Mesothelial cell of epicardium (in vitro differentiated cells): ENCODE data around the gene PELI3. TPM values are rescaled to one million over a fixed set of nuclear protein-coding genes. Genes with fewer than 3 reads are reported as not detected.

Source experiments
- DNase-seq, 2 experiments: peaks; one replicate each; pipeline ENCODE4 v3.0.0; 2021; ENCODE audit warnings: low spot score in 2 of 2; ENCODE audit not compliant: unreplicated experiment in 2 of 2
- H3K27ac Mint-ChIP-seq: 2 replicates; pipeline ENCODE4 v1.8.0; 2021; ENCODE audit warnings: mixed read lengths
- H3K27me3 Mint-ChIP-seq: 2 replicates; pipeline ENCODE4 v1.8.0; 2021; ENCODE audit warnings: low read depth, mixed read lengths
- H3K36me3 Mint-ChIP-seq: 2 replicates; pipeline ENCODE4 v1.8.0; 2021; ENCODE audit warnings: mixed read lengths
- H3K4me1 Mint-ChIP-seq: 2 replicates; pipeline ENCODE4 v1.8.0; 2021; ENCODE audit warnings: mixed read lengths
- H3K4me3 Mint-ChIP-seq: 2 replicates; pipeline ENCODE4 v1.8.0; 2021; ENCODE audit warnings: mild to moderate bottlenecking, moderate library complexity, mixed read lengths
- H3K9me3 Mint-ChIP-seq: 2 replicates; pipeline ENCODE4 v1.8.0; 2021; ENCODE audit warnings: mixed read lengths
- CTCF ChIP-seq: fragments of 200-600 bp; sonication (generic); IDR thresholded peaks from one replicate; pipeline ENCODE4 v1.5.0; 2021; ENCODE audit warnings: antibody characterized with exemption; ENCODE audit not compliant: unreplicated experiment
- total RNA-seq: library from RNA; stranded (reverse); gene quantifications from 3 replicates; pipeline ENCODE4 v1.2.1, GENCODE V29; 2021

PELI3 gene
- total RNA-seq, 1 donor from 2014 or later = 17.3 TPM

GRCh38 chr11:66447012-66447411 lies 19.7 kb upstream of the PELI3 start:
- Mint-ChIP-seq H3K36me3 (no peaks in the 10 kb centered on the region), H3K9me3 (peaks cover 14% of the 10 kb centered on the region), H3K4me3 (no peak overlapping the region), H3K27me3 (peaks cover 8% of the 10 kb centered on the region), H3K4me1 (peaks cover 4% of the 10 kb centered on the region), H3K27ac (no peak overlapping the region)
- no peak for TF ChIP-seq CTCF
- DNase-seq = no peak

- DNase-seq = no peak
- H3K27ac Mint-ChIP-seq = no peak overlapping the region
- peaks cover 4% of the 10 kb centered on the region for H3K4me1 Mint-ChIP-seq
- no peaks in the 10 kb centered on the region for H3K36me3 Mint-ChIP-seq
- no peak for TF ChIP-seq CTCF
- H3K4me3 Mint-ChIP-seq = no peak overlapping the region
- peaks cover 8% of the 10 kb centered on the region for H3K27me3 Mint-ChIP-seq
- H3K9me3 Mint-ChIP-seq = peaks cover 8% of the 10 kb centered on the region
These were observed 18.2 kb upstream of the PELI3 start for GRCh38 chr11:66448523-66448922.

- H3K4me1 Mint-ChIP-seq = peaks cover 16% of the 10 kb centered on the region
- H3K4me3 Mint-ChIP-seq = no peak overlapping the region
- H3K36me3 Mint-ChIP-seq = no peaks in the 10 kb centered on the region
- no peak overlapping the region for H3K27ac Mint-ChIP-seq
- TF ChIP-seq CTCF = no peak
- H3K27me3 Mint-ChIP-seq = peaks cover 10% of the 10 kb centered on the region
- DNase-seq = no peak
- H3K9me3 Mint-ChIP-seq = peaks cover 3% of the 10 kb centered on the region
These were observed 16.1 kb upstream of the PELI3 start for GRCh38 chr11:66450560-66450959.

GRCh38 chr11:66451663-66452062 lies 15.0 kb upstream of the PELI3 start:
- Mint-ChIP-seq H3K4me3 (no peak overlapping the region), H3K27ac (no peak overlapping the region), H3K27me3 (peaks cover 10% of the 10 kb centered on the region), H3K36me3 (no peaks in the 10 kb centered on the region), H3K9me3 (peaks cover 3% of the 10 kb centered on the region), H3K4me1 (peaks cover 13% of the 10 kb centered on the region)
- TF ChIP-seq CTCF = no peak
- no peak for DNase-seq

- H3K4me1 Mint-ChIP-seq = peaks cover 13% of the 10 kb centered on the region
- H3K4me3 Mint-ChIP-seq = no peak overlapping the region
- no peaks in the 10 kb centered on the region for H3K36me3 Mint-ChIP-seq
- peaks cover 3% of the 10 kb centered on the region for H3K9me3 Mint-ChIP-seq
- H3K27me3 Mint-ChIP-seq = peaks cover 10% of the 10 kb centered on the region
- peak overlapping the region; percentile 28 for H3K27ac Mint-ChIP-seq
- no peak for TF ChIP-seq CTCF
- DNase-seq = no peak
These were observed 12.5 kb upstream of the PELI3 start for GRCh38 chr11:66454247-66454646.

- DNase-seq = no peak
- no peak for TF ChIP-seq CTCF
- Mint-ChIP-seq H3K4me1 (peaks cover 13% of the 10 kb centered on the region), H3K4me3 (no peak overlapping the region), H3K9me3 (peaks cover 3% of the 10 kb centered on the region), H3K27ac (no peak overlapping the region), H3K36me3 (no peaks in the 10 kb centered on the region), H3K27me3 (peaks cover 10% of the 10 kb centered on the region)
These were observed 11.9 kb upstream of the PELI3 start for GRCh38 chr11:66454828-66455227.
